NCI-H2029 (cell line): ENCODE data around the gene TRMT13.
"Not testable (repeated sequence)": the region's sequence is repeated elsewhere in the genome, so short reads cannot be mapped to it uniquely, and the experiment has no call there.

Experiments
- DNase-seq: peaks from one replicate; lab custom pipeline; 2025; lab: John Stamatoyannopoulos, UW

TRMT13 gene

DNA sequence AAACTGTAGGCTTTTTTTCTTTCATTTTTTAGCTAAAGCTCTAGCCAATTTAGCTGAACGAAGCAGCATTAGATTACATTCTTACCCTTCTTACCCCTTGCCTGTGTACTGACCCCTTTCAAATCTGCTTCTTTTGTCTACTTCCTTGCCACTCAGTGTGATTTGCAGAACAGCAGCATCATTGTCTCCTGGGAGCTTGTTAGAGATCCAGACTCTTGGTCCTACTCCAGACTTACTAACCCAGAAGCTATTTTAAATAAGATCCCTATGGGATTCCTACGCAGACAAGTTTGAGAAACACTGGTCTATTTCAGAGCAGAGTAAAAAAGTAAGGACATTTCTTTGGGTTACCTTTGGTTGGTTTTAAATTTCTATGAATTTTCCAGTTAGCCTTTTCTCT is 31.3 kb downstream of the TRMT13 start:
- DNase-seq: no peak

DNA sequence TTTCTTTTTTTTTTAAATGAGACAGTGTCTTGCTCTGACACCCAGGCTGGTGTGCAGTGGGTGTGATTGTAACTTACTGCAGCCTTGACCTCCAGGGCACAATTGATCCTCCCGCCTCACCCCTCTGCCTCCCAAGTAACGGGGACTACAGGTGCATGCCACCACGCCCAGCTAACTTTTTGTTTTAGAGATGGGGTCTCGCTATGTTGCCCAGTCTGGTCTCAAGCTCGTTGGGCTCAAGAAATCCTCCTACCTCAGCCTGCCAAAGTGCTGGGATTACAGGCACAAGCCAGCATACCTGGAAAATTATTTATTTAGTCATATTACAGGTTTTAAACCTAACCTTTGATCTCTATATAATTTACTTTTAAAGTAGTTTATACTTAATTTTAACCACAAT is 31.7 kb downstream of the TRMT13 start:
- no peak for DNase-seq

DNA sequence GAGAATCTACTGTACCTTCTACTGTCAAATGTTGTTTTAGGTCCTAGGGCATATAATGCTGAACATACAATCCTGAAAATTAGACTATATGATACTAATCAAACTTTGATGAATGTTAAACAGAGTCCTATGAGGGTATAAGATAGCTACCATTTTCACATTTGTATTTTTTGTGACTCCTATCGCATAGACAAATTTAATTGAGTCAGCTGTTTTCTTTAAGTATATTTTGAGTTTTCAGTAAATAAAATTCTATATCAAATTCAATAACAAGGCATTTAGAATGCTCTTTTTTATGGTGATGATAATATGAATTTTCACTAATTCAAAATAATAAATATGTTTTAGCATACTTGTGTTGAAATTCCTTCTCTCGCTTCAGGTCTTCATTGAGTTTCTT is 35.1 kb downstream of the TRMT13 start:
- DNase-seq: no peak

DNA sequence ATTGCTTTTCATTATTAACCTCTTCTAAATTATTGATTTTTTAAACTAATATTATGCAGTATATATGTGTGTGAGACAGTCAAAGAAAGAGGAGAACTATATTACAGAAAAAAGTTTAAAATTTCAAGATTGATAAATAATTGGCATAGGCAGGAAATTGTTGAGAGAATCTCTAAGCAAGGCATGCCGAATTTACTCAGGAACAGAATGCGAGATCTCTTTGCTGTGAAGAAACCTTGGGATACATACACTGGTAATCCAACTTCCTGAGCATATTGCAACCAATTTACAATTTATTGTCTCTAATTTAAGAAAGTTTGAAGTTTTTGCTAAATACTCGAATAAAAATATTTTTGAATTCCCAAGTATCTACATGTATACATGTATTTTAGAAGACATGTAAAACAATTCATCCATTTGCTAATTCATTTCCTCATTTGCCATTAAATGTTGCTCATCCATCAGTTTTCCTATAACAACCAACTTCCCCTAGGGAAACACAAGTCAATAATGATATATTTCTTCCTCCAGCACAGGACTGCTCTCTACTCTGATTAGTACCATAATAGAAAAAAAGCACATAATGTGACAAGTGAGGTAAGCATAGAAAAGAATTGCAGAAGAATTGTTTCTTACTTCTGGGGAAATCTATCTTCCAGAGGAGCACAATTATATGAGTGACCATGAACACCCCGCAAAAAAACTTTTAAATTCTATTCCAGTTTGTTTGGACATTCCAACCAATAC is 44.5 kb downstream of the TRMT13 start:
- DNase-seq: no peak

DNA sequence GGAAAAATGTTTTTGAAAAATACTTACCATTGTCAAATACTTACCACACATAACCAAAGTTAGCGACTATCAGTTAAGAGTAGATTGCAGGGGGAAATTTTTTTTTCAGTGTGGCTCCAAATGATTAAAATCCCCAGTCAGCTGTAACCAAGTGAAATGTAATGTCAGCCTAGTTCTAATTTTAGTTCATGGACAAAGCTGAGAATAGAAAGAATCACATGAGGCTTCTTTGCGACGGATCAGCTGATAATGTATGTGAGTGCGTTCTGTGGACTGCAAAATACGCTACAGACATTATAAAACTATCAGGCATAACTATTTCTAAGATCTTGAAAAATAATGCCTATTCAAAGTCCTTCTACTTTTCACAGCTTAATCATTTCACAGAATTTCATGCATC is 45.1 kb downstream of the TRMT13 start, which contains the start of gene LRRC39:
LRRC39 (minus strand) TSS at position 166 of the 400 bp plus-strand sequence. CDS start 9,740 bp downstream, outside the sequence.
- no peak for DNase-seq

DNA sequence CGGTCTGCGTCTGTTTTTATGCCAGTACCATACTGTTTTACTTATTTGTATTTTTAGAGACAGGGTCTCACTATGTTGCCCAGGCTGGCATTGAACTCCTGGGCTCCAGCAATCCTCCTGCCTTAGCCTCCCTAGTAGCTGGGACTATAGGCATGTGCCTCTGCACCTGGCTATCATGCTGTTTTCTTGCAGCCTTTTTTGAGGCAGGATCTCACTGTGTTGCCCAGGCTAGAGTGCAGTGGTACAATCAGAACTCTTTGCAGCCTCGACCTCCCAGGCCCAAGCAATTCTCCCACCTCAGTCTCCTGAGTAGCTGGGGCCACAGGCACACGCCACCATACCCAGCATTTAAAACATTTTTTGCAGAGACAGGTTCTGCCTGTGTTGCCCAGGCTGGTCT is 50.4 kb downstream of the TRMT13 start:
- no peak for DNase-seq

DNA sequence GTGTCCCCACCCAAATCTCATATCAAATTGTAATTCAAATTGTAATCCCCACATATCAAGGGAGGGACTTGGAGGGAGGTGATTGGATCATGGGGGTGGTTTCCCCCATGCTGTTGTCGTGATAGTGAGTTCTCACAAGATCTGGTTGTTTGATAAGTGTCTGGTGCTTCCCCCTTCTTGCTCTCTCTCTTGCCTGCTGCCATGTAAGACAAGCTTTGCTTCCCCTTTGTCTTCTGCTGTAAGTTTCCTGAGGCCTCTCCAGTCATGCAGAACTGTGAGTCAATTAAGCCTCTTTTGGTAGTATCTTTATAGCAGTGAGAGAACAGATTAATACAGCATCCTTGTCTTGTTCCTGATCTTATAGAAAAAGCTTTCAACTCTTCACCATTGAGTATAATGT is 51.6 kb downstream of the TRMT13 start:
- DNase-seq: no peak

DNA sequence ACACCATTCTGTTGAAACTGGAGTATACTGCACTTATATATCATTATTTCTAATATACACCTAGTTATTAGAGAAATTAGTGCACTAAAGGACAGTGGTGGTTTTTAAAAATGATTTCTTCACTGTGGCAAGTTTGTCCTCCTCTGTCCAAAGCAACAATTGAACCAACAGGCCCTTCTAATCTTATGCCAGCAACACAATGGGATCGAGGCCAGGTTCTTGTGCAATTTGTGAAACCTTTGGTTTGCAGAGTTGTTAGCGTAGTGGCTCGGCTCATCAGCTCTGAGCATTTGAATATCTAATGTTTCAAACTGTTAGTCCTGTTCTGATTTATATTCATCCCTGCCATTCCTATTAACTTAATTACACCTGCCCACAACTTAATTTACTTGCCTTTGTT is 54.9 kb downstream of the TRMT13 start:
- no peak for DNase-seq

DNA sequence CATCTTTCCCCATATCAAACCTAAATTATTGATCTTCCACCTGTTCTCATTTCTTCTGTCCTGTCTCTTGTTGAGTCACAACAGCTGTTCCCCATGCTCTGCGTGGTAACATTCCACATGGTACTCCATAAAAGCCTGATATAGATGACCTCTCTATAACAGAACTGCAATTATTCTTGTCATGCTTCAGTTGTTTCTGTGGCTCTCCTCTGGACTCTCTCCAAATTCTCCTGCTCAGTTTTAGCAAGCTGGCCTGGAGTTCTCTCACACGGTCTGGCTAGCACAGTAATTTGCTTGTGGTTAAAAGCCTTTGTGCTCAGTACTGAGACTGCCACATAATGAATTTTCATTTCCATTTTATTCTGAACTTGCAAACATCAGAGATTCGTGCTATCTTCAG is 55.7 kb downstream of the TRMT13 start:
- DNase-seq: peak; percentile 84

DNA sequence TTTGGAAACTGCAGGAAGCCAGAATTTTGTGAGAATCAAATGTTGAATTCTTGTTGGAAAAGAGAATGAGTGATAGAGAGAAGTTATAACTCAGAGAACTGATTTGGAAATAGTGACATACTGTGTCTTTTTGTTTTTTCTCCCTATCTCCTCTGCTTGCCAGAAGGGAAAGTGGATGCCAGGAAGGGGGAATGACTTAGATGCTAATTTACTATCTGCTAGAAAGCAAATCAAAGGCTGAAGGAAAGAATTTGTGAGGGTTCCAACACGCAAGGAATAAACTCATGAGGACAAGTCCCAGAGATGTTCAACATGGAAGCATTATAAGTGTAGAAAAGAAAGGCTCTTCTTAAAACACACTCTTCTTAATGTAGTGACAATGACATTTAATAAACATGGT is 65.6 kb downstream of the TRMT13 start:
- no peak for DNase-seq

DNA sequence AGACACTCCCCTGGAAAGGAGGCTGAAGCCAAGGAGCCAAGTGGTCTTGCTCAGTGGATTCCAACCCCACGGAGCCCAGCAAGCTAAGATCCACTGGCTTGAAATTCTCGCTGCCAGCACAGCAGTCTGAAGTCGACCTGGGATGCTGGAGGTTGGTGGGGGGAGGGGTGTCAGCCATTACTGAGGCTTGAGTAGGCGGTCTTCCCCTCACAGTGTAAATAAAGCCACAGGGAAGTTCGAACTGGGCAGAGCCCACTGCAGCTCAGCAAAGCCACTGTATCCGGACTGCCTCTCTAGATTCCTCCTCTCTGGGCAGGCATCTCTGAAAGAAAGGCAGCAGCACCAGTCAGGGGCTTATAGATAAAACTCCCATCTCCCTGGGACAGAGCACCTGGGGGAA is 67.1 kb downstream of the TRMT13 start:
- DNase-seq: not testable (repeated sequence)
